DOHH2 (cell line): ENCODE results near the gene DEFB123.

Experiments used
- H3F3A ChIP-seq: fragments of 200-600 bp; sonication (generic), shearing (Covaris generic); 2 replicates; pipeline ENCODE4 v1.6.0; 2016; ENCODE audit warnings: antibody characterized with exemption, mild to moderate bottlenecking; ENCODE audit not compliant: control insufficient read depth, insufficient read depth
- H3K27ac ChIP-seq: fragments of 200-600 bp; sonication (generic); 2 replicates; pipeline ENCODE4 v1.5.1; 2014; ENCODE audit warnings: low read depth, mild to moderate bottlenecking, low read length, moderate library complexity
- H3K27me3 ChIP-seq: fragments of 200-600 bp; sonication (generic); 2 replicates; pipeline ENCODE4 v1.6.1; 2014; ENCODE audit warnings: mild to moderate bottlenecking, low read length, mixed read lengths; ENCODE audit not compliant: control insufficient read depth
- H3K36me3 ChIP-seq: fragments of 200-600 bp; sonication (generic); 2 replicates; pipeline ENCODE4 v1.6.1; 2014; ENCODE audit warnings: mild to moderate bottlenecking, low read length, moderate library complexity, mixed read lengths; ENCODE audit not compliant: control insufficient read depth
- H3K4me1 ChIP-seq: fragments of 200-600 bp; sonication (generic); 2 replicates; pipeline ENCODE4 v1.6.1; 2014; ENCODE audit warnings: mild to moderate bottlenecking, low read length, mixed read lengths; ENCODE audit not compliant: control insufficient read depth
- H3K4me2 ChIP-seq: fragments of 200-600 bp; sonication (generic); 2 replicates; pipeline ENCODE4 v1.6.0; 2014; ENCODE audit warnings: mild to moderate bottlenecking, low read length, moderate library complexity
- H3K4me3 ChIP-seq: fragments of 200-600 bp; sonication (generic); 2 replicates; pipeline ENCODE4 v1.5.1; 2014; ENCODE audit warnings: mild to moderate bottlenecking, low read length, mixed read lengths
- H3K79me2 ChIP-seq: fragments of 200-600 bp; sonication (generic); 2 replicates; pipeline ENCODE4 v1.6.1; 2014; ENCODE audit warnings: mild to moderate bottlenecking, low read length, mixed read lengths; ENCODE audit not compliant: control insufficient read depth
- H3K9me2 ChIP-seq: fragments of 200-600 bp; sonication (generic); replicated peaks from 2 replicates; pipeline ENCODE4 v1.6.1; 2014; ENCODE audit warnings: mild to moderate bottlenecking, low read length, mixed read lengths; ENCODE audit not compliant: control insufficient read depth
- H3K9me3 ChIP-seq: fragments of 200-600 bp; sonication (generic); 2 replicates; pipeline ENCODE4 v1.6.1; 2014; ENCODE audit warnings: antibody characterized with exemption, low read length, mixed read lengths; ENCODE audit not compliant: control insufficient read depth, insufficient read depth
- H4K20me1 ChIP-seq: fragments of 200-600 bp; sonication (generic); 2 replicates; pipeline ENCODE4 v1.6.0; 2014; ENCODE audit warnings: low read depth, mild to moderate bottlenecking, antibody characterized with exemption, low read length, moderate library complexity; ENCODE audit not compliant: control insufficient read depth, insufficient read depth
- CTCF ChIP-seq: fragments of 200-600 bp; sonication (generic); IDR thresholded peaks from one replicate; pipeline ENCODE4 v1.5.1; 2014; ENCODE audit warnings: antibody characterized with exemption, mild to moderate bottlenecking, low read depth, low read length; ENCODE audit not compliant: poor library complexity, severe bottlenecking
- EZH2phosphoT487 ChIP-seq: fragments of 200-600 bp; sonication (generic); IDR thresholded peaks from 2 replicates; pipeline ENCODE4 v1.6.1; 2017; ENCODE audit warnings: borderline replicate concordance, mild to moderate bottlenecking, antibody characterized with exemption, low read length, moderate library complexity, mixed read lengths

The DEFB123 gene

DNA sequence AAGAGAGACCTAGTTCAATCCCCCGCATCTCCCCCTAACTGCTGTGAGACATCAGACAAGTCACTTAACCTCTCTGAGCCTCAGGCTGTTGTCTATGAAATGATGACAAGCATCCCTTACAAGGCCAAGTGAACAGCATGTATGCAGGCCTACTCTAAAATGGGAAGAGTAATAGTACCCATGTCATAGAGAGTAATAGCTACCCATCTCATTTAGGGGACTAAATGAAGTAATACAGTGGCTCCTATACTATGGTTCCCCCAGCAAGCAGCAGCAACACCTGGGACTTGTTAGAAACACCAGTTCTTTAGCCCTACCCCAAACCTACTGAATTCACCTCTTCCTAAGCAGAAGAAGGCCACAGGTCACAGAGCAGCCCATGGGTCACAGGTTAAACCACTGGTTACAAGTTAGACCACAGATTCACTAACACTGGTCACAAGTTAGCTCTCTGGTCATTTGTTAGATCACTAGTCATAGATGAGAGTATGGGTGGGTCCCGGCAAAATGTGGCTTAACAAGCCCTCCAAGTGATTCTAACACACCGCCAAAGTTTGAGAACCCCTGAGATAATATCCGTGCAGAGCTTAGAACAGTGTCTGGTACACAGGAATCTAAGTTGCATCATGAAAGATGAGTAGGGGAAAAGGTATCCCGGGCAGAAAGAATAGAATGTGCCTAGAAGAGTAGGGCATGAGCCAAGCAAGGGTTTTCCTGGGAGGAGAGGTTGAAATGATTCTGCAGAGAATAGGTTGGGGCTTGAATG, 33.1 kb downstream of the DEFB123 start:
- H3K27ac ChIP-seq: no peak overlapping the region

DNA sequence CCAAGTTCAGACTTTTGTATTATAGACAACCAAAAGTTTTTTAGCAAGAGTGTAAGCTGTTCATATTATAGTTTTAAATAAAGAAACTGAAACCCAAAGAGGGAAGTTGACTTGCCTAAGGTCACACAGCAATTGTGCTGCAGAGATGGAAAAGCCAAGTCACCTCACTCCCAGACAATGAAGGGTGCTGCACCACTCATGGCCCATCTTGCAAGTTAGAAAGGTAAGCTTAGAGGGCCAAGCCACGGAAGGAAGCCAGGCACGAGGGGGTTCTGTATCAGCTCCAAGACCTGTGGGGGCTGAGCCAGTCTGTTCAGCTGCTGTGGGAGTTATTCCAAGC, 33.6 kb downstream of the DEFB123 start:
- 0 out of 2 replicates have a peak, but pooled peaks cover 9% of the 10 kb centered on the region for H3K27me3 ChIP-seq
- TF ChIP-seq CTCF (no peak), EZH2phosphoT487 (no peak)
- H3K4me2 ChIP-seq: peak overlapping the region; percentile 51
- H3K4me1 ChIP-seq: peaks cover 21% of the 10 kb centered on the region
- no peak overlapping the region for H3K4me3 ChIP-seq
- no peaks in the 10 kb centered on the region for H4K20me1 ChIP-seq
- H3K79me2 ChIP-seq: no peaks in the 10 kb centered on the region
- H3K9me3 ChIP-seq: no peaks in the 10 kb centered on the region
- H3K36me3 ChIP-seq: no peaks in the 10 kb centered on the region
- H3K9me2 ChIP-seq: no peaks in the 10 kb centered on the region
- H3K27ac ChIP-seq: no peak overlapping the region
- no peaks in the 10 kb centered on the region for H3F3A ChIP-seq

More for the DNA sequence above, 33.1 kb downstream of the DEFB123 start:
- no peaks in the 10 kb centered on the region for H3K9me2 ChIP-seq
- 0 out of 2 replicates have a peak, but pooled peaks cover 9% of the 10 kb centered on the region for H3K27me3 ChIP-seq
- H3K4me3 ChIP-seq: no peak overlapping the region
- H3F3A ChIP-seq: no peaks in the 10 kb centered on the region
- peaks cover 21% of the 10 kb centered on the region for H3K4me1 ChIP-seq
- H3K36me3 ChIP-seq: no peaks in the 10 kb centered on the region
- no peak for TF ChIP-seq CTCF
- no peak for TF ChIP-seq EZH2phosphoT487
- H3K9me3 ChIP-seq: no peaks in the 10 kb centered on the region
- peak overlapping the region; percentile 51 for H3K4me2 ChIP-seq
- H4K20me1 ChIP-seq: no peaks in the 10 kb centered on the region
- no peaks in the 10 kb centered on the region for H3K79me2 ChIP-seq

DNA sequence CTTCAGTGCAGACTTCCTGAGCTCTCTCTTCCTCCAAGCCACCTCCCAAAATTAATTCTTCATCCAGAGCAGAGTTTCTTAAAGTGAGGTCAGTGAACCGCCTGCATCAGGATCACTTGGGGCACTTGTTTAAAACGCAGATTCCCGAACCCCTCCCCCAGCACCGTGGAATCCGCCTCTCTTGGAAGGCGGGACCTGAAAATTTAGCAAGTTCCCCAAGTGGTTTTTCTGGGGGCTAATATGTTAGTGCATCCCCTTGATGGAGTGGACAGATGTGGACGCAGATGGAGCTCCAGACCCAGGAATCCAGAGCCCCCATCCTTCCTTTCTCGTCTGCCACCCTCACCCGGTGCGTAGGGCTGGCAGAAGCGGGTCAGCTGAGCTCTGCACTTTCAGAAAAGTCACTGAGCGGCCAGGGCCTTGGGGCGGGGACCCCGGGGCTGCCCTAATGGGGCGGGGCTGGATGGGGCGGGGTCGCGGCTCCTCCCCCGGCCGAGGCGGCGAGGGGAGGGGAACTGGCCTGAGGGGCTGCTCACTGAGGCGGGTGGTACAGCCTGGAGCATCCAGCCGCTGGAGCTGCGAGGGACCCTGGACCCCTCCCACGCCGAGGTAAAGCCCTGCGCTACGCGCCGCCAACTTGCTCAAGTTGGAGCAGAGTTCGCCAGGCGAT, 34.5 kb downstream of the DEFB123 start, which contains the start of the genes DEFB124 and REM1:
Gene DEFB124 (minus strand): TSS at position 370 of the 670 bp plus-strand sequence. CDS start 2,114 bp downstream, outside the sequence.
Gene REM1 (plus strand): TSS at position 531 of the 670 bp plus-strand sequence. CDS start 1,158 bp downstream, outside the sequence.
- H3K27ac ChIP-seq: no peak within 1 kb of the TSS
- no peaks in the 10 kb centered on the region for H3K9me3 ChIP-seq
- peak within 1 kb of the TSS; percentile 51 for H3K4me2 ChIP-seq
- H3K4me3 ChIP-seq: no peak within 1 kb of the TSS
- H3K9me2 ChIP-seq: no peaks in the 10 kb centered on the region
- H4K20me1 ChIP-seq: no peaks in the 10 kb centered on the region
- H3K27me3 ChIP-seq: 0 out of 2 replicates have a peak, but pooled peaks cover 9% of the 10 kb centered on the region
- H3K36me3 ChIP-seq: no peaks in the 10 kb centered on the region
- peaks cover 21% of the 10 kb centered on the region for H3K4me1 ChIP-seq
- H3K79me2 ChIP-seq: no peaks in the 10 kb centered on the region
- TF ChIP-seq CTCF (no peak), EZH2phosphoT487 (no peak)
- H3F3A ChIP-seq: no peaks in the 10 kb centered on the region
